Measurements from ENCODE around the gene HGS.

The HGS gene

GRCh38 chr17:81656118-81656743 is 27.6 kb upstream of the HGS start, which contains the start of gene PDE6G:
Gene PDE6G, minus strand, starts transcription at chr17:81656542. Its CDS starts 3,237 bp downstream, at chr17:81653305.
- no peak for DNase-seq

GRCh38 chr17:81656835-81657234 is 27.0 kb upstream of the HGS start:
- DNase-seq = no peak

- DNase-seq = no peak
Measured at GRCh38 chr17:81659038-81659437, 24.8 kb upstream of the HGS start.

GRCh38 chr17:81660441-81660840 is 23.4 kb upstream of the HGS start:
- DNase-seq = no peak

GRCh38 chr17:81662002-81662401 is 21.8 kb upstream of the HGS start:
- DNase-seq = no peak

- DNase-seq = no peak
Measured at GRCh38 chr17:81664051-81664470, 19.8 kb upstream of the HGS start.

- peak; percentile 42 for DNase-seq
Measured at GRCh38 chr17:81665205-81666091, 18.4 kb upstream of the HGS start.

- DNase-seq = peak; percentile 43
Measured at GRCh38 chr17:81666092-81666341, 17.8 kb upstream of the HGS start.

GRCh38 chr17:81666342-81667191 is 17.2 kb upstream of the HGS start, which contains the start of the genes CCDC137 and OXLD1:
Gene CCDC137, plus strand, starts transcription at chr17:81666737. Its CDS starts 30 bp downstream, at chr17:81666767.
Gene OXLD1, minus strand, starts transcription at chr17:81666605. Its CDS starts 28 bp downstream, at chr17:81666577.
- peak; percentile 94 for DNase-seq

GRCh38 chr17:81667754-81668153 is 16.1 kb upstream of the HGS start:
- DNase-seq = no peak

- no peak for DNase-seq
Measured at GRCh38 chr17:81672504-81672903, 11.3 kb upstream of the HGS start.

GRCh38 chr17:81672954-81673353 is 10.9 kb upstream of the HGS start:
- no peak for DNase-seq

- DNase-seq = no peak
Measured at GRCh38 chr17:81673561-81674258, 10.1 kb upstream of the HGS start.

GRCh38 chr17:81675515-81676221 is 8.1 kb upstream of the HGS start:
- peak; percentile 22 for DNase-seq

- DNase-seq = no peak
Measured at GRCh38 chr17:81676906-81677305, 6.9 kb upstream of the HGS start.

GRCh38 chr17:81680150-81680549 is 3.7 kb upstream of the HGS start:
- no peak for DNase-seq

GRCh38 chr17:81681672-81682071 is 2.1 kb upstream of the HGS start:
- DNase-seq = no peak

GRCh38 chr17:81682565-81683207 is 1.1 kb upstream of the HGS start:
- DNase-seq = no peak

GRCh38 chr17:81683208-81683583 is 615 bp upstream of the HGS start:
- no peak for DNase-seq

GRCh38 chr17:81684442-81684911 is 666 bp downstream of the HGS start:
- peak; percentile 27 for DNase-seq

GRCh38 chr17:81685108-81685507 is 1.3 kb downstream of the HGS start:
- DNase-seq = peak; percentile 23
